Activated CD8-positive, alpha-beta memory T cell treated with anti-CD3 and anti-CD28 coated beads for 1 hour (primary cell): ENCODE measurements around the gene SHPK.

Experiments used
- DNase-seq, 2 donors: peaks; one replicate each; pipeline ENCODE4 v3.0.0-alpha.2; 2020; ENCODE audit warnings: low read depth in 1 of 2; ENCODE audit errors: extremely low read depth in 1 of 2

The SHPK gene

GRCh38 chr17:3636154-3636907, at the start of gene SHPK, which contains the start of gene CTNS:
Gene SHPK, minus strand, starts transcription at chr17:3636250. Its CDS starts 31 bp downstream, at chr17:3636219.
Gene CTNS, plus strand, starts transcription at chr17:3636760. Its CDS starts 3,447 bp downstream, at chr17:3640207.
- peak; percentile 75 to 93 for DNase-seq

- DNase-seq = no peak
These were observed 49.1 kb upstream of the SHPK start for GRCh38 chr17:3685174-3685573.

- peak in 1 of 2 donors; percentile 32 for DNase-seq
These were observed 47.0 kb upstream of the SHPK start for GRCh38 chr17:3683054-3683511.

- DNase-seq = no peak
These were observed 46.0 kb upstream of the SHPK start for GRCh38 chr17:3682033-3682432.

GRCh38 chr17:3681565-3681964, 45.5 kb upstream of the SHPK start:
- DNase-seq = no peak

GRCh38 chr17:3681057-3681456, 45.0 kb upstream of the SHPK start:
- no peak for DNase-seq

- DNase-seq = no peak
These were observed 43.6 kb upstream of the SHPK start for GRCh38 chr17:3679531-3680126.

- DNase-seq = no peak
These were observed 42.9 kb upstream of the SHPK start for GRCh38 chr17:3678821-3679530.

GRCh38 chr17:3678095-3678820, 42.2 kb upstream of the SHPK start:
- DNase-seq = no peak

- DNase-seq = no peak
These were observed 39.8 kb upstream of the SHPK start for GRCh38 chr17:3675886-3676285.

- DNase-seq = no peak
These were observed 36.5 kb upstream of the SHPK start for GRCh38 chr17:3672571-3672970.

- no peak for DNase-seq
These were observed 33.5 kb upstream of the SHPK start for GRCh38 chr17:3669548-3669947.

GRCh38 chr17:3669085-3669347, 33.0 kb upstream of the SHPK start:
- DNase-seq = no peak

- DNase-seq = peak; percentile 94 to 99
These were observed 32.4 kb upstream of the SHPK start, which contains the start of the genes EMC6 and TAX1BP3 for GRCh38 chr17:3668279-3669084. Gene EMC6, plus strand, starts transcription at chr17:3668812. Its CDS starts 335 bp downstream, at chr17:3669147. Gene TAX1BP3, minus strand, starts transcription at chr17:3668578. Its CDS starts 52 bp downstream, at chr17:3668526.

GRCh38 chr17:3667366-3668278, 31.6 kb upstream of the SHPK start:
- no peak for DNase-seq

- DNase-seq = no peak
These were observed 30.5 kb upstream of the SHPK start for GRCh38 chr17:3666516-3666915.

GRCh38 chr17:3665834-3666233, 29.8 kb upstream of the SHPK start:
- no peak for DNase-seq

- no peak for DNase-seq
These were observed 27.3 kb upstream of the SHPK start for GRCh38 chr17:3663102-3664011.
